Nephron progenitor cell (in vitro differentiated cells): ENCODE results near the gene PASK.

Experiments used
- DNase-seq: peaks from one replicate; pipeline ENCODE4 v3.0.0; 2021
- H3K27ac Mint-ChIP-seq: 2 replicates; pipeline ENCODE4 v1.8.0; 2021; ENCODE audit warnings: mild to moderate bottlenecking, moderate library complexity, mixed read lengths
- H3K27me3 Mint-ChIP-seq: 2 replicates; pipeline ENCODE4 v1.8.0; 2021; ENCODE audit warnings: mild to moderate bottlenecking, low read depth, mixed read lengths; ENCODE audit not compliant: poor library complexity
- H3K36me3 Mint-ChIP-seq: 2 replicates; pipeline ENCODE4 v1.8.0; 2021; ENCODE audit warnings: low read depth, mixed read lengths
- H3K4me1 Mint-ChIP-seq: 2 replicates; pipeline ENCODE4 v1.8.0; 2021; ENCODE audit warnings: mixed read lengths
- H3K4me3 Mint-ChIP-seq: 2 replicates; pipeline ENCODE4 v1.8.0; 2021; ENCODE audit warnings: mild to moderate bottlenecking, moderate library complexity, mixed read lengths
- H3K9me3 Mint-ChIP-seq: 2 replicates; pipeline ENCODE4 v1.8.0; 2021; ENCODE audit warnings: mild to moderate bottlenecking, moderate library complexity, mixed read lengths
- CTCF ChIP-seq: fragments of 200-600 bp; sonication (generic); IDR thresholded peaks from 2 replicates; pipeline ENCODE4 v1.5.0; 2021; ENCODE audit warnings: antibody characterized with exemption

The PASK gene

GRCh38 chr2:241088791-241089732 lies 60.2 kb downstream of the PASK start:
- no peaks in the 10 kb centered on the region for H3K27me3 Mint-ChIP-seq
- DNase-seq, result no peak
- no peak for TF ChIP-seq CTCF
- H3K4me1 Mint-ChIP-seq, result peaks cover 21% of the 10 kb centered on the region
- H3K27ac Mint-ChIP-seq, result no peak overlapping the region
- H3K36me3 Mint-ChIP-seq, result peaks cover 66% of the 10 kb centered on the region
- no peak overlapping the region for H3K4me3 Mint-ChIP-seq
- H3K9me3 Mint-ChIP-seq, result peaks cover 14% of the 10 kb centered on the region

GRCh38 chr2:241088376-241088775 lies 60.9 kb downstream of the PASK start:
- H3K27me3 Mint-ChIP-seq, result no peaks in the 10 kb centered on the region
- peak overlapping the region; percentile 74 for H3K27ac Mint-ChIP-seq
- peaks cover 21% of the 10 kb centered on the region for H3K4me1 Mint-ChIP-seq
- peaks cover 66% of the 10 kb centered on the region for H3K36me3 Mint-ChIP-seq
- H3K9me3 Mint-ChIP-seq, result peaks cover 14% of the 10 kb centered on the region
- DNase-seq, result no peak
- H3K4me3 Mint-ChIP-seq, result no peak overlapping the region
- no peak for TF ChIP-seq CTCF

GRCh38 chr2:241087420-241088268 lies 61.6 kb downstream of the PASK start:
- Mint-ChIP-seq H3K4me3 (no peak overlapping the region), H3K36me3 (peaks cover 62% of the 10 kb centered on the region), H3K27me3 (no peaks in the 10 kb centered on the region), H3K9me3 (peaks cover 14% of the 10 kb centered on the region), H3K4me1 (peaks cover 17% of the 10 kb centered on the region), H3K27ac (no peak overlapping the region)
- no peak for TF ChIP-seq CTCF
- no peak for DNase-seq

- H3K27me3 Mint-ChIP-seq, result peaks cover 3% of the 10 kb centered on the region
- peaks cover 14% of the 10 kb centered on the region for H3K9me3 Mint-ChIP-seq
- H3K4me1 Mint-ChIP-seq, result peaks cover 14% of the 10 kb centered on the region
- H3K4me3 Mint-ChIP-seq, result no peak overlapping the region
- no peak overlapping the region for H3K27ac Mint-ChIP-seq
- no peak for DNase-seq
- no peak for TF ChIP-seq CTCF
- H3K36me3 Mint-ChIP-seq, result peaks cover 52% of the 10 kb centered on the region
Observed at GRCh38 chr2:241084856-241085444, 64.3 kb downstream of the PASK start.

GRCh38 chr2:241083091-241083415 lies 66.2 kb downstream of the PASK start:
- Mint-ChIP-seq H3K4me3 (no peak overlapping the region), H3K4me1 (peaks cover 14% of the 10 kb centered on the region), H3K27me3 (peaks cover 3% of the 10 kb centered on the region), H3K36me3 (peaks cover 38% of the 10 kb centered on the region), H3K9me3 (peaks cover 14% of the 10 kb centered on the region), H3K27ac (no peak overlapping the region)
- DNase-seq, result no peak
- no peak for TF ChIP-seq CTCF
